ENCODE data around the gene ACSL6. TPM values are rescaled to one million over a fixed set of nuclear protein-coding genes. Genes with fewer than 3 reads are reported as not detected.
A peak's percentile ranks its signal among the peaks of the same experiment; 100 is the strongest.

ACSL6 gene
- total and polyA plus RNA-seq, 2 experiments from 2014 or later, result 1.7 to 2.4 TPM

GRCh38 chr5:132003170-132003744 is 8.2 kb downstream of the ACSL6 start:
- Histone ChIP-seq H3K36me3 (replicated peaks; ENCODE audit: insufficient read depth, low read depth) (no peaks in the 10 kb centered on the region), H3K4me2 (no peak overlapping the region), H3K79me2 (no peaks in the 10 kb centered on the region), H3K4me3 (no peak overlapping the region), H3K4me1 (ENCODE audit: insufficient read depth) (peaks cover 19% of the 10 kb centered on the region), H3K9me2 (replicated peaks; ENCODE audit: insufficient read depth) (no peaks in the 10 kb centered on the region), H3K27ac (no peak overlapping the region), H2AFZ (no peak overlapping the region), H3K9me3 (ENCODE audit: low read depth) (no peaks in the 10 kb centered on the region), H3K27me3 (no peaks in the 10 kb centered on the region), H4K20me1 (ENCODE audit: insufficient read depth, poor library complexity, severe bottlenecking) (no peaks in the 10 kb centered on the region)
- no peak for DNase-seq (ENCODE audit: low spot score)
- TF ChIP-seq EZH2phosphoT487 (IDR thresholded peaks at IDR 0.05; ENCODE audit: low read depth, severe bottlenecking, unreplicated experiment), result no peak
- TF ChIP-seq CTCF (IDR thresholded peaks at IDR 0.05; ENCODE audit: poor library complexity), result peak; percentile 5
- TF ChIP-seq EZH2 (IDR thresholded peaks at IDR 0.05; ENCODE audit: borderline replicate concordance), result no peak
- WGBS (ENCODE audit: low lambda C conversion rate, missing lambda C conversion rate), result 33% methylated on average over 12 of the region's 12 CpGs

- H3K27ac ChIP-seq, result no peak overlapping the region
- TF ChIP-seq EZH2phosphoT487 (IDR thresholded peaks at IDR 0.05; ENCODE audit: low read depth, severe bottlenecking, unreplicated experiment) (no peak), EZH2 (IDR thresholded peaks at IDR 0.05; ENCODE audit: borderline replicate concordance) (no peak), CTCF (IDR thresholded peaks at IDR 0.05; ENCODE audit: poor library complexity) (no peak)
- WGBS (ENCODE audit: low lambda C conversion rate, missing lambda C conversion rate), result 86% methylated on average over 2 of the region's 2 CpGs
- no peaks in the 10 kb centered on the region for H4K20me1 ChIP-seq (ENCODE audit: insufficient read depth, poor library complexity, severe bottlenecking)
- peaks cover 24% of the 10 kb centered on the region for H3K4me1 ChIP-seq (ENCODE audit: insufficient read depth)
- H3K36me3 ChIP-seq (replicated peaks; ENCODE audit: insufficient read depth, low read depth), result no peaks in the 10 kb centered on the region
- no peaks in the 10 kb centered on the region for H3K9me3 ChIP-seq (ENCODE audit: low read depth)
- H3K9me2 ChIP-seq (replicated peaks; ENCODE audit: insufficient read depth), result no peaks in the 10 kb centered on the region
- no peak overlapping the region for H2AFZ ChIP-seq
- H3K79me2 ChIP-seq, result no peaks in the 10 kb centered on the region
- no peak for DNase-seq (ENCODE audit: low spot score)
- H3K27me3 ChIP-seq, result no peaks in the 10 kb centered on the region
- no peak overlapping the region for H3K4me3 ChIP-seq
- no peak overlapping the region for H3K4me2 ChIP-seq
These were observed 8.7 kb downstream of the ACSL6 start for GRCh38 chr5:132002757-132003156.

GRCh38 chr5:132001647-132002561 is 9.6 kb downstream of the ACSL6 start:
- 50% methylated on average over 11 of the region's 11 CpGs for WGBS (ENCODE audit: low lambda C conversion rate, missing lambda C conversion rate)
- no peak overlapping the region for H3K4me3 ChIP-seq
- H3K27ac ChIP-seq, result no peak overlapping the region
- peaks cover 29% of the 10 kb centered on the region for H3K4me1 ChIP-seq (ENCODE audit: insufficient read depth)
- no peak overlapping the region for H2AFZ ChIP-seq
- no peaks in the 10 kb centered on the region for H3K27me3 ChIP-seq
- H3K79me2 ChIP-seq, result no peaks in the 10 kb centered on the region
- no peaks in the 10 kb centered on the region for H4K20me1 ChIP-seq (ENCODE audit: insufficient read depth, poor library complexity, severe bottlenecking)
- DNase-seq (ENCODE audit: low spot score), result peak; percentile 29
- TF ChIP-seq CTCF (IDR thresholded peaks at IDR 0.05; ENCODE audit: poor library complexity) (no peak), EZH2phosphoT487 (IDR thresholded peaks at IDR 0.05; ENCODE audit: low read depth, severe bottlenecking, unreplicated experiment) (no peak), EZH2 (IDR thresholded peaks at IDR 0.05; ENCODE audit: borderline replicate concordance) (no peak)
- no peak overlapping the region for H3K4me2 ChIP-seq
- H3K36me3 ChIP-seq (replicated peaks; ENCODE audit: insufficient read depth, low read depth), result no peaks in the 10 kb centered on the region
- no peaks in the 10 kb centered on the region for H3K9me3 ChIP-seq (ENCODE audit: low read depth)
- no peaks in the 10 kb centered on the region for H3K9me2 ChIP-seq (replicated peaks; ENCODE audit: insufficient read depth)

Data from hepatocyte (in vitro differentiated cells).